Measurements from ENCODE around the gene KBTBD2.

- TF ChIP-seq MAX (IDR thresholded peaks at IDR 0.05; ENCODE audit: low read depth, low read length) (no peak), CTCF (IDR thresholded peaks at IDR 0.05; ENCODE audit: low read depth, low read length) (no peak)
These were observed 38.0 kb upstream of the KBTBD2 start for GRCh38 chr7:32929430-32930143.
